Activated CD8-positive, alpha-beta memory T cell treated with anti-CD3 and anti-CD28 coated beads for 24 hours (primary cell): ENCODE measurements around the gene AGPAT1.
A peak's percentile ranks its signal among the peaks of the same experiment; 100 is the strongest.

Source experiments
- DNase-seq: peaks from one replicate; pipeline ENCODE4 v3.0.0-alpha.2; 2020

The AGPAT1 gene

GRCh38 chr6:32167761-32168262 lies 8.1 kb downstream of the AGPAT1 start:
- no peak for DNase-seq

- DNase-seq = no peak
Observed at GRCh38 chr6:32167154-32167760, 8.6 kb downstream of the AGPAT1 start.

GRCh38 chr6:32166411-32167061 lies 9.3 kb downstream of the AGPAT1 start:
- no peak for DNase-seq

GRCh38 chr6:32164295-32164694 lies 11.6 kb downstream of the AGPAT1 start, which contains the start of gene EGFL8:
Gene EGFL8, plus strand, starts transcription at chr6:32164595. Its CDS starts 1,571 bp downstream, at chr6:32166166.
- DNase-seq = no peak

GRCh38 chr6:32163559-32164258 lies 12.2 kb downstream of the AGPAT1 start:
- no peak for DNase-seq

- DNase-seq = no peak
Observed at GRCh38 chr6:32158052-32158451, 17.8 kb downstream of the AGPAT1 start.

- DNase-seq = no peak
Observed at GRCh38 chr6:32156891-32157290, 19.0 kb downstream of the AGPAT1 start.

- DNase-seq = peak; percentile 83
Observed at GRCh38 chr6:32154514-32155161, 21.2 kb downstream of the AGPAT1 start.

- DNase-seq = peak; percentile 93
Observed at GRCh38 chr6:32153564-32154513, 22.0 kb downstream of the AGPAT1 start, which contains the start of gene PPT2. Gene PPT2, plus strand, starts transcription at chr6:32154141. Its CDS starts 454 bp downstream, at chr6:32154595.

- no peak for DNase-seq
Observed at GRCh38 chr6:32152769-32153563, 22.9 kb downstream of the AGPAT1 start.

- peak; percentile 61 for DNase-seq
Observed at GRCh38 chr6:32151863-32152768, 23.8 kb downstream of the AGPAT1 start, which contains the start of gene PRRT1. Gene PRRT1, minus strand, starts transcription at chr6:32151939. Its CDS starts 112 bp downstream, at chr6:32151827.

GRCh38 chr6:32151181-32151862 lies 24.6 kb downstream of the AGPAT1 start:
- DNase-seq = no peak

GRCh38 chr6:32149932-32150870 lies 25.7 kb downstream of the AGPAT1 start:
- no peak for DNase-seq

GRCh38 chr6:32149092-32149755 lies 26.7 kb downstream of the AGPAT1 start:
- DNase-seq = no peak

GRCh38 chr6:32148289-32149091 lies 27.4 kb downstream of the AGPAT1 start:
- DNase-seq = peak; percentile 89

- DNase-seq = no peak
Observed at GRCh38 chr6:32147401-32148132, 28.3 kb downstream of the AGPAT1 start.
